NT2/D1 (cell line): ENCODE results near the gene OR8B3.

Source experiments
- YY1 ChIP-seq: IDR thresholded peaks from 2 replicates; pipeline ENCODE4 v1.6.1; 2011; ENCODE audit not compliant: insufficient read length, insufficient read depth
- ZNF274 ChIP-seq: IDR thresholded peaks from 2 replicates; pipeline ENCODE4 v1.6.1; 2011; ENCODE audit warnings: mild to moderate bottlenecking, low read depth, low read length

DNA sequence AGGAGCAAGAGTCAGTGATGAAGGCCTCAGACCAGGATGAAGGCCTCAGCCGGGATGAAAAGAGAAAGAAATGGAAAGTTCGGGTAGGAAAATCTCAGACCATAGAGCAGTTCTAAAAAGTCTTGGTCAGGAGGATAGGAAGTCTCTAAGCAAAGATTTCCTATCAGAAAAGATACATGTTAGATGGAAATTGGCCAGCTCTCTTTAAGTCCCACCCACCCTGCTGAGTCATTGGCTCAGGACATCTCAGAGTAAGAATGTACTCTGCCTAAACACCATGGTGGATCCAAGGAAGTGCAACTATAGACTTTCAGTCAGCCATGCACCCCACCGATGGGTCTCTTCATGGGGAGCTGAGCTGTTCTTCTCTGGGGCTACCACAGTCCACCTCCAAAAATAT is 4.4 kb downstream of the OR8B3 start:
- no peak for TF ChIP-seq ZNF274
- no peak for TF ChIP-seq YY1
